DMS79 (cell line): ENCODE results near the gene VPS26B.
"Not testable (repeated sequence)": the region's sequence is repeated elsewhere in the genome, so short reads cannot be mapped to it uniquely, and the experiment has no call there.

Source experiments
- DNase-seq: peaks from one replicate; lab custom pipeline; 2025; lab: John Stamatoyannopoulos, UW

VPS26B gene

GRCh38 chr11:134281635-134282034, 57.2 kb downstream of the VPS26B start:
- DNase-seq, result not testable (repeated sequence)

GRCh38 chr11:134282121-134283045, 57.9 kb downstream of the VPS26B start:
- no peak for DNase-seq

GRCh38 chr11:134283461-134284230, 59.2 kb downstream of the VPS26B start:
- no peak for DNase-seq

GRCh38 chr11:134284349-134284748, 59.9 kb downstream of the VPS26B start:
- DNase-seq, result not testable (repeated sequence)

GRCh38 chr11:134287561-134287960, 63.1 kb downstream of the VPS26B start:
- no peak for DNase-seq

GRCh38 chr11:134288486-134288885, 64.0 kb downstream of the VPS26B start:
- DNase-seq, result no peak

GRCh38 chr11:134289167-134289566, 64.7 kb downstream of the VPS26B start:
- no peak for DNase-seq

GRCh38 chr11:134289789-134290188, 65.3 kb downstream of the VPS26B start:
- DNase-seq, result no peak

GRCh38 chr11:134290646-134291045, 66.2 kb downstream of the VPS26B start:
- no peak for DNase-seq

GRCh38 chr11:134291196-134291595, 66.7 kb downstream of the VPS26B start:
- no peak for DNase-seq

GRCh38 chr11:134292661-134293060, 68.2 kb downstream of the VPS26B start:
- no peak for DNase-seq

- no peak for DNase-seq
These were observed 68.9 kb downstream of the VPS26B start for GRCh38 chr11:134293119-134294113.

- no peak for DNase-seq
These were observed 70.2 kb downstream of the VPS26B start for GRCh38 chr11:134294664-134295063.
